Right atrium auricular region (tissue), 2 donors: ENCODE results near the gene KIAA2012. TPM values are rescaled to one million over a fixed set of nuclear protein-coding genes. Genes with fewer than 3 reads are reported as not detected.

ENCODE experiments used
- DNase-seq: peaks from one replicate; pipeline ENCODE4 v3.0.0-alpha.2; 2019; ENCODE audit warnings: low spot score
- H3K27ac ChIP-seq, 2 donors: fragments of 200-600 bp; sonication (generic); 1 replicate in 1 of 2; 2 replicates in 1 of 2; pipeline ENCODE4 v1.5.1; 2016 to 2019
- H3K27me3 ChIP-seq, 2 donors: fragments of 200-600 bp; sonication (generic); one replicate each; pipeline versions ENCODE4 v1.5.1 to v1.6.0; 2017 to 2019
- H3K36me3 ChIP-seq: fragments of 200-600 bp; sonication (generic); one replicate; pipeline ENCODE4 v1.5.1; 2016
- H3K4me1 ChIP-seq, 2 donors: fragments of 200-600 bp; sonication (generic); one replicate each; pipeline versions ENCODE4 v1.5.1 to v1.6.0; 2017 to 2019
- H3K4me3 ChIP-seq, 2 donors: fragments of 200-600 bp; sonication (generic); 1 replicate in 1 of 2; 2 replicates in 1 of 2; pipeline ENCODE4 v1.5.1; 2017 to 2019; ENCODE audit warnings: mild to moderate bottlenecking in 1 of 2, moderate library complexity in 1 of 2
- H3K9me3 ChIP-seq, 2 donors: fragments of 200-600 bp; sonication (generic); one replicate each; pipeline ENCODE4 v1.5.1; 2019
- total RNA-seq, 2 donors: library from RNA; depleted of rRNA; stranded (reverse); fragments of >200 nt; gene quantifications; one replicate each; pipeline ENCODE4 v1.1.0, GENCODE V29; 2016
- TF ChIP-seq, protein P1 (sequence below), 2 donors: fragments of 200-600 bp; sonication (generic); IDR thresholded peaks; one replicate each; pipeline ENCODE4 v1.5.1; 2019; ENCODE audit warnings: antibody characterized with exemption in 2 of 2

The KIAA2012 gene
- total RNA-seq, 2 donors from 2014 or later: not detected

DNA sequence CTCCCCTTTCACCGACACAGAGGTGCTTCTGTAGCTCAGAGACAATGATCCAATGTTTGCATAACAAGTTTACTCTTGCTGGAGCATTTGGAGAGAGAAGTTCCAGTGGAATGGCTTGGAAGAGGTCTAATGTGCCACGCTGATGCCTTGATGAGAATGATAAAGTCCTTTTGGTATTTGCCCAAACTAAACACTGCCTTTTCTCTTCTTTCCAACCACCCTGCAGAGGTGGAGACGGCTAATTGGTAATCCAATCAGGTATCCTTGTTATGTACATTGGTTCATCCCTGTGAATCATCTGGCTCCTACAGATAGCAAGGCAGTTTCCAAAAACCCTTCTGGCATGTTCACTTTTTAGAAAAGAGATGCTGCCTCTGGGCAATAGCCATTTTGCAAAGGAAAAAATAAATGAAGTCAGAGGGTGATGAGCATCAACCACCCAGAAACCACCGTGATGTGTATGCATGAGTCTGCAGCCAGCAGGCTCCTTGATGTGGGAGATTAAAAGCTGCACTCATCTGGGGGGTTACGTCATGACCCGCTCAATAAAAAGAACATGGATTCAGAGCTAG, 40.6 kb downstream of the KIAA2012 start:
- H3K4me1 ChIP-seq: peaks cover 0 to 8% of the 10 kb centered on the region in 2 donors
- no peak overlapping the region for H3K27ac ChIP-seq
- H3K36me3 ChIP-seq: no peaks in the 10 kb centered on the region
- no peak overlapping the region for H3K4me3 ChIP-seq
- H3K27me3 ChIP-seq: no peaks in the 10 kb centered on the region
- no peaks in the 10 kb centered on the region for H3K9me3 ChIP-seq
- DNase-seq: no peak
- TF ChIP-seq, protein P1, sequence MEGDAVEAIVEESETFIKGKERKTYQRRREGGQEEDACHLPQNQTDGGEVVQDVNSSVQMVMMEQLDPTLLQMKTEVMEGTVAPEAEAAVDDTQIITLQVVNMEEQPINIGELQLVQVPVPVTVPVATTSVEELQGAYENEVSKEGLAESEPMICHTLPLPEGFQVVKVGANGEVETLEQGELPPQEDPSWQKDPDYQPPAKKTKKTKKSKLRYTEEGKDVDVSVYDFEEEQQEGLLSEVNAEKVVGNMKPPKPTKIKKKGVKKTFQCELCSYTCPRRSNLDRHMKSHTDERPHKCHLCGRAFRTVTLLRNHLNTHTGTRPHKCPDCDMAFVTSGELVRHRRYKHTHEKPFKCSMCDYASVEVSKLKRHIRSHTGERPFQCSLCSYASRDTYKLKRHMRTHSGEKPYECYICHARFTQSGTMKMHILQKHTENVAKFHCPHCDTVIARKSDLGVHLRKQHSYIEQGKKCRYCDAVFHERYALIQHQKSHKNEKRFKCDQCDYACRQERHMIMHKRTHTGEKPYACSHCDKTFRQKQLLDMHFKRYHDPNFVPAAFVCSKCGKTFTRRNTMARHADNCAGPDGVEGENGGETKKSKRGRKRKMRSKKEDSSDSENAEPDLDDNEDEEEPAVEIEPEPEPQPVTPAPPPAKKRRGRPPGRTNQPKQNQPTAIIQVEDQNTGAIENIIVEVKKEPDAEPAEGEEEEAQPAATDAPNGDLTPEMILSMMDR (IDR thresholded peaks at IDR 0.05): no peak

DNA sequence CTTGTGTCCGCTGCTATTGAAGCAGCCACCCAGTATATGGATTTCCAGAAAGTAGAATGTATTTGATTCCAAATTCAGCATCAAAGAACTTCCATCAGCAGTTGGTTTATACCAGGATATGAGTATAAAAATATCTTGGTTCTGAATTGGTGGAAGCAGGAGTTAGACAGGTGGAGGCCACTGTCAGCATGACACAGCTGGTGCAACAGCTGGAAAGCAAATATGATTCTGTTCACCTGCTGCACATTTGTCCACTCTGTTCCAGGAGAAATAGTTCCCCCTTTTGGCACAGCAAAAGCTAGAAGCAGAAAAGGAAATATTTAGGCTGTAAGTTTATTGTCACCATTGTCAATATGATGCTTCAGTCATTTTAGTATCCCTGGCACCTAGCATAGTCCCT, 41.2 kb downstream of the KIAA2012 start:
- H3K4me1 ChIP-seq: peaks cover 0 to 5% of the 10 kb centered on the region in 2 donors
- DNase-seq: no peak
- no peaks in the 10 kb centered on the region for H3K36me3 ChIP-seq
- no peaks in the 10 kb centered on the region for H3K9me3 ChIP-seq
- TF ChIP-seq, protein P1 (IDR thresholded peaks at IDR 0.05): no peak
- no peak overlapping the region for H3K27ac ChIP-seq
- no peaks in the 10 kb centered on the region for H3K27me3 ChIP-seq
- H3K4me3 ChIP-seq: no peak overlapping the region

DNA sequence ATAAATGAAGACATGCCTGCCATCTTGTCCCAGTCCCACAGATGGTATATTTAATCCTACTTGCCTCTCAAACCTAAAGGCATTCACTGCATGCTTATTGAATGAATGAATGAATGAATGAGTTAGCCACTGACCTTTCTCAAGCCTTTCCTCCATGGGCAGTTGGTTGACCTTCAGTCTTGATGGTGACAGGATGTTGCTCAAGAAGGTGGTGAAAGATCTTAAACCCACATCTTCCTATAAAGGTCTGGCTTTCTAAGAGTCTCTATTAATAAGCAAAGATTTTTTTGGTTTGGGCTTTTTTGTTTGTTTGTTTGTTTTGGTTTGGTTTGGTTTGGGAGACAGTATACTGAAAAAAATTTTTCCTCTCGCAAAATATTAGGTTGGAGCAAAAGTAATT, 41.7 kb downstream of the KIAA2012 start:
- H3K27ac ChIP-seq: no peak overlapping the region
- H3K27me3 ChIP-seq: no peaks in the 10 kb centered on the region
- no peaks in the 10 kb centered on the region for H3K36me3 ChIP-seq
- no peak for DNase-seq
- H3K4me3 ChIP-seq: no peak overlapping the region
- H3K4me1 ChIP-seq: peaks cover 0 to under 1% of the 10 kb centered on the region in 2 donors
- TF ChIP-seq, protein P1 (IDR thresholded peaks at IDR 0.05): no peak
- H3K9me3 ChIP-seq: no peaks in the 10 kb centered on the region

DNA sequence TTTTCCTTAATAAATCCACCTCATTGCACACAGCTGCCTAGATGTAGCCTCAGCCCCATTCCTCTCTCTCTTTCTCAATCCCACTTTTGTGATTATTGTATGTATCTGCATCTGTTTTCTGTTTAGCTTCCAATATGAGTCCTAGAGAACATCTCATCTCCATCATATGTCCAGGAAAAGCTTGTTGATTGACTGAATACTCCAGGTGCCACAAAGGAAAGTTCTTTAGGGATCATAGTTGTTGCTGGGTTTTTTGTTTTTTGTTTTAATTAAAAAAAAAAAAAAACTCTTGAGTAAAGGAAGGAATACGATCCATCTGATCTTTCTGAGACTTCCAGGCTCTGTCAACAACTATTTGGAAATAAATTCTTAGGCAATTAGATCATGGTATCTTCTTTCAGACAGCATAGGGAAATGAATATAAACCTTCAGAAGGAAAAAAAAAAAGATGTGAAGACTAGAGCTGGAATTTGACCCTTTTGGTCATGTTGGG, 42.5 kb downstream of the KIAA2012 start:
- no peaks in the 10 kb centered on the region for H3K4me1 ChIP-seq
- H3K4me3 ChIP-seq: no peak overlapping the region
- no peak overlapping the region for H3K27ac ChIP-seq
- no peaks in the 10 kb centered on the region for H3K36me3 ChIP-seq
- no peaks in the 10 kb centered on the region for H3K27me3 ChIP-seq
- DNase-seq: no peak
- no peaks in the 10 kb centered on the region for H3K9me3 ChIP-seq
- TF ChIP-seq, protein P1 (IDR thresholded peaks at IDR 0.05): no peak

DNA sequence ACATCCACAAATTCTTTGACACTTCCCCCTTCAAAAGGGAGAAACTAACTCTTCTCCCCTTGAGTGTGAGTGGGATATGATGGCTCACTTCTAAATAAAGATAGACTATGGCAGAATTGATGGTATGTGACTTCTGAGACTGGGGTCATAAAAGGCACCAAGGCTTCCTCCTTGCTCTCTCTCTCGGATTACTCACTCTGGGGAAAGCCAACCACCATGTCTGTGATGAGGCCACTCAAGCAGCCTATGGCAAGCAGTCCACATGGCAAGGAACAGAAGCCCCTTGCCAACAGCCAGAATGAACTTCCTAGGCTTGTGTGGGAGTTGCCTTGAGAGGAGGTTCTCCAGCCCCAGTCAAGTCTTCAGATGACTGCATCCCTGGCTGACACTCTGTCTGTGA, 43.6 kb downstream of the KIAA2012 start:
- Histone ChIP-seq H3K4me1 (no peaks in the 10 kb centered on the region), H3K4me3 (no peak overlapping the region), H3K9me3 (no peaks in the 10 kb centered on the region), H3K27me3 (no peaks in the 10 kb centered on the region), H3K36me3 (no peaks in the 10 kb centered on the region), H3K27ac (no peak overlapping the region)
- DNase-seq: no peak
- TF ChIP-seq, protein P1 (IDR thresholded peaks at IDR 0.05): no peak

DNA sequence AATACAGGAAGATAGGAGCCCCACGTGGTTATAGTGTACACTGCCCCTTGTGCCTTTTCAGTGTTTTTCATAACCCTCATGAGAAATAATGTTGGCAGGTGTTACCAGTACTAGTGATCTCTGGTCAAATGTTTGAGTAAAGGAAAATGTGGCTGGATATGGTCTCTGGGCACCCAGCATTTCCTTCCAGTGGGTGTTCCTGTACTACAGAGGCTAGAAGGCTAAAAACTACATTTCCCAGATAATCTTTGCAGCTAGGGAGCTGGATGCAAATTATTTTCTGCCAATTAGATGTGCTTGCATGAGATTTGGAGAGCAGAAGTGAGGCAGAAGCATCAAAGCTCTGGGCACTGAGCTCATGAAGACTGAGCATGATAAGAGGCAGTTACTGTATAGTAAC, 45.1 kb downstream of the KIAA2012 start:
- no peaks in the 10 kb centered on the region for H3K36me3 ChIP-seq
- no peak for DNase-seq
- H3K27ac ChIP-seq: no peak overlapping the region
- no peaks in the 10 kb centered on the region for H3K27me3 ChIP-seq
- no peak overlapping the region for H3K4me3 ChIP-seq
- H3K4me1 ChIP-seq: no peaks in the 10 kb centered on the region
- no peaks in the 10 kb centered on the region for H3K9me3 ChIP-seq
- TF ChIP-seq, protein P1 (IDR thresholded peaks at IDR 0.05): no peak
